Bronchial epithelial cell (primary cell): ENCODE data around the gene TLL2. TPM values are rescaled to one million over a fixed set of nuclear protein-coding genes. Genes with fewer than 3 reads are reported as not detected.

Source experiments
- DNase-seq: peaks from one replicate; pipeline ENCODE4 v3.0.0-alpha.2; 2010; ENCODE audit warnings: low read depth
- FAIRE-seq: peaks from 2 replicates; lab custom pipeline; 2011; peaks lifted over from hg19 to GRCh38; lab: Jason Lieb, UNC
- H3K27me3 ChIP-seq: 2 replicates; pipeline ENCODE4 v1.5.1; 2011; ENCODE audit warnings: low read length; ENCODE audit not compliant: control insufficient read depth, insufficient read depth
- H3K36me3 ChIP-seq: 2 replicates; pipeline ENCODE4 v1.5.1; 2011; ENCODE audit warnings: low read length; ENCODE audit not compliant: control insufficient read depth, insufficient read depth
- H3K4me3 ChIP-seq: 2 replicates; pipeline ENCODE4 v1.5.1; 2011; ENCODE audit warnings: mild to moderate bottlenecking, low read depth, low read length, control low read depth
- total RNA-seq: library from RNA; depleted of rRNA; stranded (reverse); fragments of >200 nt; gene quantifications from 2 replicates; pipeline ENCODE4 v1.2.1, GENCODE V29; 2014
- TF ChIP-seq, protein P1 (sequence below): IDR thresholded peaks from 2 replicates; pipeline ENCODE4 v1.5.1; 2011; ENCODE audit warnings: mild to moderate bottlenecking, moderate library complexity, low read length, control low read depth, inconsistent platforms; ENCODE audit not compliant: insufficient read depth, severe bottlenecking

The TLL2 gene
- total RNA-seq, 1 donor from 2014 or later: 0.26 TPM

DNA sequence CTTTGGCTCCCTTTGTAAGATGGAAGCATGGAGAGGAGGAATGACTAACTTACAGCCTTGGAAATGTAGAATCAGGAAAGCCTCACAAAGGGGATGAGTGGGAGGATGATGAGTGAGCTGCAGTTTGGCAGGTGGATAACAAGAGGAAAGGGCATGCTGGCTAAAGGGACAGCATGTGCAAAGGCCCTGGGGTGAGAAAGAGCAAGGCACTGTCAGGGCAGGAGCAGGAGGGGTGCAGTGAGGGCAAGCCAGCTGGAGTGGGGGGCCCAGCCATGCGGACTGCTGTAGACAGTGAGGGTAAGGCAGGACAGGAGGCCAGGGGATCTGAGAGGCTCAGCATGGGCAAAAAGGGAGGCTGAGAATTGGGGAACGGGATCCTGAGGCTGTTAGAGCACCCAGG, 20.5 kb downstream of the TLL2 start:
- FAIRE-seq (no peak), DNase-seq (no peak)
- Histone ChIP-seq H3K36me3 (no peaks in the 10 kb centered on the region), H3K4me3 (no peak overlapping the region), H3K27me3 (no peaks in the 10 kb centered on the region)
- TF ChIP-seq, protein P1, sequence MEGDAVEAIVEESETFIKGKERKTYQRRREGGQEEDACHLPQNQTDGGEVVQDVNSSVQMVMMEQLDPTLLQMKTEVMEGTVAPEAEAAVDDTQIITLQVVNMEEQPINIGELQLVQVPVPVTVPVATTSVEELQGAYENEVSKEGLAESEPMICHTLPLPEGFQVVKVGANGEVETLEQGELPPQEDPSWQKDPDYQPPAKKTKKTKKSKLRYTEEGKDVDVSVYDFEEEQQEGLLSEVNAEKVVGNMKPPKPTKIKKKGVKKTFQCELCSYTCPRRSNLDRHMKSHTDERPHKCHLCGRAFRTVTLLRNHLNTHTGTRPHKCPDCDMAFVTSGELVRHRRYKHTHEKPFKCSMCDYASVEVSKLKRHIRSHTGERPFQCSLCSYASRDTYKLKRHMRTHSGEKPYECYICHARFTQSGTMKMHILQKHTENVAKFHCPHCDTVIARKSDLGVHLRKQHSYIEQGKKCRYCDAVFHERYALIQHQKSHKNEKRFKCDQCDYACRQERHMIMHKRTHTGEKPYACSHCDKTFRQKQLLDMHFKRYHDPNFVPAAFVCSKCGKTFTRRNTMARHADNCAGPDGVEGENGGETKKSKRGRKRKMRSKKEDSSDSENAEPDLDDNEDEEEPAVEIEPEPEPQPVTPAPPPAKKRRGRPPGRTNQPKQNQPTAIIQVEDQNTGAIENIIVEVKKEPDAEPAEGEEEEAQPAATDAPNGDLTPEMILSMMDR: no peak

DNA sequence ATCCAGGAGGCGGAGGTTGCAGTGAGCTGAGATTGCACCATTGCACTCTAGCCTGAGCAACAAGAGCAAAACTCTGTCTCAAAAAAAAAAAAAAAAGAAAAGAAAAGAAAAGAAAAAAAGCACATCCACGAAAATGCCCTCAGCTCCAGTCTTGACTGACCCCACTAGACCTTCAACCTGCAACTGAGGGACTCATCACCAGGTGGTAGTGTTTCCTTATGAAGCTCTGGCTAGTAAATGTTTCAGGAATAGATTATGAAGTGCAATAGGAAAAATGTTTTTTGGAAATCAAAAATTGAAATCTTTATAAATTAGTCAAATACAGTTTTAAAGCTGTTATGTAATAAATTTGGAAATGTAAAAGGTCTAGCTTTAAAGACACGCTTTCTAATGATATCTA, 22.4 kb downstream of the TLL2 start:
- FAIRE-seq (no peak), DNase-seq (peak; percentile 49)
- H3K36me3 ChIP-seq: no peaks in the 10 kb centered on the region
- H3K4me3 ChIP-seq: no peak overlapping the region
- TF ChIP-seq, protein P1: peak; percentile 42
- H3K27me3 ChIP-seq: no peaks in the 10 kb centered on the region

DNA sequence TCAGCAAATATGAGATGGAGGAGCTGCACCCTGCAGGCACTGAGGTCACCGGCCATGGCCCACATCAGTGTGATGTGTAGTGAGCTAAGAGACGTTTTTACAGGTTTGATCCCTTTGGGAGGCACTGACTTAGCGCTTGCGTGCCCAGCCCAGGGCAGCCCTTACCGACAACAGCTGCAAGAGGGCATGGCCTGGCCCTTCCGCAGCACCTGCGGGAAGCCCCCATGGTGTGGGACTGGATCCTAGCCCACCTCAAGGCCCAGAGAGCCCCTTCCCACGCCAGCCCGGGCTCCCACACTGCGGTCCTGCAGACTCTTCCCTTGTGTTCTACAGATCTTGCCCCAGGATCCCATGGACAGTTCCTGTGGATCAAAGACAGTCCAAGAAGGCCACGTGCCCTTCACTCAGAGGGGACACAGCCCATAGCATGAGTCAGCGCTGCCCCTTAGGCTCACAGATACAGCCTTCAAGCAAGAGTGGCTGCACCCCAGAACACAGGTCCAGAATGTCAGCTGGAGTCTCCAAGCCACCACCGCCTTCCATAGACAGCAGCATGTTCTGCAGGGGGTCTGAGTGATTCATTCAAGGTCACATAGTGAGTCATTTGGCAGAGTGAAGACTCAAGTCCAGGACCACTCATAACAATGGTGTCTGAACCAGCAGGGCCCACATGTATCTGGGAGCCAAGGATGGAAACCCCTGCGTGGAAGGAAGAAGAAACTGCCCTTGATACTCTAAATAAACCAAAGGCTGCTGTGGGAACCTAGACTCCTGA, 25.4 kb downstream of the TLL2 start:
- no peaks in the 10 kb centered on the region for H3K27me3 ChIP-seq
- H3K4me3 ChIP-seq: no peak overlapping the region
- TF ChIP-seq, protein P1: no peak
- FAIRE-seq (no peak), DNase-seq (no peak)
- no peaks in the 10 kb centered on the region for H3K36me3 ChIP-seq

DNA sequence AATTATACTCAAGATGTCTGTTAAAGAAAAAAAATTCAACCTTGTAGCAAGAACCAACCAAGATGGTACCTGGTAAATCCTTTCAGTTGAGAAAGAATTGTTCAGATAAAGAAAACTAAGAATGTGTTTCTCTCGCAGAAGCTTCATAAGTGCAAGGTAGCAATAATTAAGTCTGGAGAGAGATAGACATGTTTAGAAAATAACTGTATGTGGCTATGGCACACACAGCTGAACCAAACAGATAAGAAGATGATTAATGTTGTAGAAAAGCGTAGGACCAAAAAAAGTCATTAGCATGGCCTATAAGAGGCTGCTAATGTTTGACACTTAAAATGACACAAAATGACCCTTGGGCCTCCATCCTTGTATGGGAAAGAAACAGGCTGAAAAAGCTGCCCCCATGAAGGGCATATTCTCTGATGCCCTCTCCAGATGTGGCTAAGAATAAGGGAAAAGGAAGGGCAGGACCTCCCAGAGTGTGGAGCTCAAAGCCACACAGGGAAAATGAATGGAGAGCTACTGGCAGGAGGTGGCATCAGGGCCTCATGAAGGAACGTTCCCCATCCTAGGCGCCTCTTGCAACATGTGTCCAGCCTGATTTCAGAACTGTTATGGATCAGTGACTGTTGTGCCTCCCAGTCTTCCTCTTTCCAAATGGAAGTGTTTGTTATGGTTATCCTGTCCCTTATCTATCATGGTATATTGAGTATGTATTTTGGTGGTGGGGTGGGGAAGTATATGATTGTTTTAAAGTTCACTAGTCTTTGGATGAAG, 30.7 kb downstream of the TLL2 start:
- DNase-seq: no peak
- no peak for FAIRE-seq
- Histone ChIP-seq H3K4me3 (no peak overlapping the region), H3K36me3 (no peaks in the 10 kb centered on the region), H3K27me3 (no peaks in the 10 kb centered on the region)
- TF ChIP-seq, protein P1: no peak

DNA sequence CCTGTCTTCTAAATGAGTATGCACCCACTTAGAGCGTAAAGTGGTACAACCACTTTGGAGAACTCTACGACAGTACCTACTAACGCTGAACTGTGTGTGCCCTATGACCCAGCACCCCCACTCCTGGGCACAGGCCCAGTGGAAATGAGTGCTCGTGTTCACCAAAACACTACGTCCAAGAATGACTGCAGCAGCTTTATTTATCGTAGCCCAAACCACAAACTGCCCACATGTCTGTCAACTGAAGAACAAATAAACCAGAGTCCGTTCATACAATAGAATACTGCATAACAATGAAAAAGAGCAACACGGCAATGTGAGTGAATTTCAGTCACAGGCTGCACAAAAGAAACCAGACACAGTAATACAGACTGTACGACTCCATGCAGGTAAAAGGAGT, 35.4 kb downstream of the TLL2 start:
- no peak for DNase-seq
- Histone ChIP-seq H3K4me3 (no peak overlapping the region), H3K36me3 (no peaks in the 10 kb centered on the region), H3K27me3 (no peaks in the 10 kb centered on the region)
- no peak for FAIRE-seq
- TF ChIP-seq, protein P1: no peak
